ENCODE results near the gene CAMTA1. TPM values are rescaled to one million over a fixed set of nuclear protein-coding genes. Genes with fewer than 3 reads are reported as not detected.

The CAMTA1 gene
- total and polyA plus RNA-seq, 9 of the 15 experiments (the other 6 are each of a cell fraction or from before 2014, with no cell fraction given), result 43.9 to 161 (median 65.9) TPM

GRCh38 chr1:7684861-7685635 is 899.8 kb downstream of the CAMTA1 start:
- ATAC-seq (no peak), DNase-seq (ENCODE audit: extremely low read depth in 1 of 4, low spot score in 3 of 4) (no peak), FAIRE-seq (no peak)
- H3K27me3 ChIP-seq (ENCODE audit: control insufficient read depth in 2 of 2, insufficient read depth in 2 of 2, low read length in 2 of 2), result peaks cover 61 to 92% of the 10 kb centered on the region in 2 experiments
- no peak overlapping the region for H3K4me3 ChIP-seq
- TF ChIP-seq ZNF121 (CRISPR knock-in tag; conservative IDR thresholded peaks at IDR 0.05), result no peak
- no peak for TF ChIP-seq NCOA2 (IDR thresholded peaks at IDR 0.05; ENCODE audit: partially characterized antibody in 2 of 2)
- no peak for TF ChIP-seq TFAP4 (CRISPR knock-in tag; IDR thresholded peaks at IDR 0.05; ENCODE audit: borderline replicate concordance)
- no peak for TF ChIP-seq PTRF (tag; IDR thresholded peaks at IDR 0.05)
- TF ChIP-seq CEBPG (CRISPR knock-in tag; IDR thresholded peaks at IDR 0.05), result no peak
- no peak for TF ChIP-seq CEBPG (tag; conservative IDR thresholded peaks at IDR 0.05 in 1 of 2, IDR thresholded peaks at IDR 0.05 in 1 of 2)
- no peak for TF ChIP-seq GTF2B (IDR thresholded peaks at IDR 0.05; ENCODE audit: extremely low read depth, insufficient read length)
- TF ChIP-seq ZNF445 (CRISPR knock-in tag; IDR thresholded peaks at IDR 0.05; ENCODE audit: low read depth), result no peak
- no peak for TF ChIP-seq AFF4 (CRISPR knock-in tag; IDR thresholded peaks at IDR 0.05)
- TF ChIP-seq DACH1 (IDR thresholded peaks at IDR 0.05; ENCODE audit: partially characterized antibody), result no peak
- TF ChIP-seq ZNF830 (CRISPR knock-in tag; IDR thresholded peaks at IDR 0.05), result no peak
- no peak for TF ChIP-seq CBFA2T2 (conservative IDR thresholded peaks at IDR 0.05)
- TF ChIP-seq MTA2 (IDR thresholded peaks at IDR 0.05; ENCODE audit: low read depth), result no peak
- no peak for TF ChIP-seq MAZ (CRISPR knock-in tag; conservative IDR thresholded peaks at IDR 0.05 in 1 of 2, IDR thresholded peaks at IDR 0.05 in 1 of 2)
- H3K4me1 ChIP-seq (replicated peaks in 1 of 2; ENCODE audit: control insufficient read depth in 2 of 2, insufficient read depth in 2 of 2, low read length in 2 of 2), result peaks cover 0 to 10% of the 10 kb centered on the region in 2 experiments; a peak in 3 of 5 replicates
- H3K36me3 ChIP-seq (ENCODE audit: control insufficient read depth, insufficient read depth, low read length), result no peaks in the 10 kb centered on the region
- H3K4me2 ChIP-seq (ENCODE audit: insufficient read depth, low read length), result no peak overlapping the region
- H3K9me1 ChIP-seq (ENCODE audit: control insufficient read depth, insufficient read depth, low read length), result no peaks in the 10 kb centered on the region
- no peaks in the 10 kb centered on the region for H3K79me2 ChIP-seq (ENCODE audit: control insufficient read depth, insufficient read depth, low read length)
- 17% methylated on average over 29 of the region's 29 CpGs for WGBS (ENCODE audit: insufficient coverage, low coverage, missing lambda C conversion rate)
- H3K9ac ChIP-seq (ENCODE audit: insufficient read depth in 1 of 2, low read depth in 2 of 2, low read length in 2 of 2), result no peak overlapping the region
- ChIA-PET POLR2A (no interaction called here), CTCF (ENCODE audit: low intra/inter-chr PET ratio) (no interaction called here)
- no peaks in the 10 kb centered on the region for H3K9me3 ChIP-seq (replicated peaks; ENCODE audit: control insufficient read depth, insufficient read depth, low read depth, low read length)
- intact Hi-C loops (cut with micrococcal nuclease) (no loop called here), in situ Hi-C loops (cut with MboI) (loop anchor here (5.0 kb wide), 1 partner anchor 217 kb away; no protein-coding TSS in a partner anchor)
- H3K27ac ChIP-seq (ENCODE audit: extremely low read depth, low read depth, low read length), result no peak overlapping the region
- no peak overlapping the region for H2AFZ ChIP-seq (ENCODE audit: low read depth, low read length)
- no TSS peak for BruUV-seq (replicated peaks)
- H4K20me1 ChIP-seq (replicated peaks; ENCODE audit: control insufficient read depth, insufficient read depth, low read length), result peaks cover 15% of the 10 kb centered on the region
